ENCODE results near the gene SDK1. TPM values are rescaled to one million over a fixed set of nuclear protein-coding genes. Genes with fewer than 3 reads are reported as not detected.
"Not testable (repeated sequence)": the region's sequence is repeated elsewhere in the genome, so short reads cannot be mapped to it uniquely, and the experiment has no call there.

The SDK1 gene
- total RNA-seq, 1 experiment from 2014 or later, result 1.7 TPM

DNA sequence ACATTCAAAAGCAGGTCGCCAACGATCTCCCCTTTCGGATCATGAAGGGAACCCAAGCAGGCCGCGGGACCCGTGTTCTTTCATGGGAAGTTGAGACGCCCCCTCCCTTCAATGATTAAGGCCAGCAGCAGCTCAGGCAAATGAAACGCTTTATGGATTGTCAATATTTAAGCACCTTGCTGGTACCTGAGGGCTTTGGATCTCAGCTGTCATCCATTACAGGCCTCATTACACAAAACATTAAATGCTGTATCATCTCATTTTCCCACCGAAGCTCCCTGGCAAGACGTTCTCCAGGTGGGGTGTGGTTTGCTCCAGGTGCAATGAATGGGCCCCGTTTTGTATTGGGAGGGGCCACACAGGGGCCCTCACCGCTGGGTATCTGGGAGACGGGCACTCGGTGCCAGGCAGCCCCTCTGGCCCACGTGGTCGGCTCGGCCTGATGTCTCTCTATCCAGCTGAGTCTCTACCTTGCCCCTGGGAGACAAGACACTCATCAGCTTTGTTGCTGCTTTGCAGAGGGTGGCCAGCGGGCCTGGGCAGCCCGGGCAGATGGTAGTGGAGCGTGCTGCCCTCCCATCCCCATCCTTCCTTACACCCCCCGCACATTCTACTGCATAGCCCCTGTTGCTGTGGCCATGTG, 925.0 kb downstream of the SDK1 start:
- no peak for DNase-seq (ENCODE audit: extremely low read depth, low read depth)

- no peak for DNase-seq (ENCODE audit: extremely low read depth, low read depth)
These were observed 925.5 kb downstream of the SDK1 start for GRCh38 chr7:4226524-4226882.

GRCh38 chr7:4227105-4228010, 926.3 kb downstream of the SDK1 start:
- DNase-seq (ENCODE audit: extremely low read depth, low read depth), result no peak

DNA sequence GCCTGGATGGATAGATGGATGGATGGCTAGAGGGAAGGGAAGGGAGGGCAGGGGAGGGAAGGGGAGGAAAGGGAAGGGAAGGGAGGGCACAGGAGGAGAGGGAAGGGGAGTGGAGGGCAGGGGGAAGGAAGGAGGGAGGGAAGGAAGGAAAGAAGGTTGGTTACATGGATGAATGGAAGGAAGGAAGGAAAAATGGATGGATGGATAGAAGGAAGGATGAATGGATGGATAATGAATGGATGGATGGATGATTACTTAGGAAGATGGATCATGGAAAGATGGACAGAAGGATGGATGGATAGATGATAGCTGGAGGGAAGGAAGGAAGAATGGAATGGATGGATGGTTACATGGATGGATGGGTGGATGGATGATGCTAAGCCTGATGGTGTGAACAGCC, 929.3 kb downstream of the SDK1 start:
- DNase-seq (ENCODE audit: extremely low read depth, low read depth), result no peak

GRCh38 chr7:4233146-4233545, 932.1 kb downstream of the SDK1 start:
- DNase-seq (ENCODE audit: extremely low read depth, low read depth), result no peak

DNA sequence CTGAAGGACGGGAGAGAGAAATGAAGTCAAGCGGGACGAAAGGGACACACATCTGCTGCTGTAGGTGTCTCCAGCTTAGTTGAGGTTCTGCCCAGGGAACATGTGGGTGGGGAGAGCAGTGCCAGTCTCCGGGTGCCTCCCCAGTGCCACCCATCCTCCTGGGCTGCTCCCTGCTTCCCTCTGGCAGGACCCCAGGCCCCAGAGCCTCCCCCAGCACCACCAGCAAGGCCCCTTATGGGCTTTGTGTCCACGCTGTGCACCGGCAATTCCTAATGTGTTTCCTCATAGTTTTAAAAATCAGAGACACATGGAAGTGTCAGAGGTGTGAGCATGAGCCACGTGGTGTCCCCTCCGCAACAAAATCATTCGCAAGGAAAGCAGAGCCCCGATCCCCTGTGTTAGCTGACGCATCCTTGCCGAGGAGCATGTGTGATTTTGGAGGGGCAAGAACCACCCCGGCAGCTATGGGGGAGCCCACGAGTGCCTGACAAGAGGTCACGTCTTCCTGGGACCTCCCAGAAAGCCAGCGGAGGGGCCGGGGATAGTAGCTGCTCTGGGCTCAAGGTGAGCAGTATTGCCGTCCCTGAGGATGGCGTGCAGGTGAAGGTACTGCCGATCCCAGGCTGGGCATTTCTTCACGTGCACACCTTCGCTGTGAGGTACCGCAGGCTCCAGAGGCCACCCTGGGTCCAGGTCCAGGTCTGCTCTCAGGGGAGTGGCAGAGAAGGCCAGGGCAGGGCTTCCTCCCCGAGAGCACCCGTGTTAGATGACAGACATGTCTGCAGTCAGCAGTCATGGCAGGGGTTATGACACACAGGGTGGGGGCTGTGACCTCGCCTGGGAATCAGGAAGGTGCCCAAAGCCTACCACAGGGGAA, 932.8 kb downstream of the SDK1 start:
- DNase-seq (ENCODE audit: extremely low read depth, low read depth), result no peak

DNA sequence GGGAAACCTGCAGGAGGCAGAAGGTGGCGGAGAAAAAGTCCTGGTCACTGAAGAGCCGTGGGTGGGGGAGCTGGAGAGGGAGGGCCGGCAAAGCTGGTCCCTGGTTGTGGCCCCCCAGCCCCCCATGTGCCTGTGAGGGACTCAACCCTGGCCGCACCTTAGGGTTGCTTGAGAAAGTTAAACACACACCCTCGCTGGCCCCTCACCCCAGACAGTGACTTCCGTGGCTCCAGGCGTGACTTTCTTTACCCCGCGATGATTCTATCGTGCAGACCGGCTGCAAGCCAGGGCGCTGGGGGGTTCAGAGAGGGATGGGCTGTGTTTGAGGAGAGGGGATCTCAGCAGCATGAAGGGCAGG, 933.4 kb downstream of the SDK1 start:
- DNase-seq (ENCODE audit: extremely low read depth, low read depth), result no peak

DNA sequence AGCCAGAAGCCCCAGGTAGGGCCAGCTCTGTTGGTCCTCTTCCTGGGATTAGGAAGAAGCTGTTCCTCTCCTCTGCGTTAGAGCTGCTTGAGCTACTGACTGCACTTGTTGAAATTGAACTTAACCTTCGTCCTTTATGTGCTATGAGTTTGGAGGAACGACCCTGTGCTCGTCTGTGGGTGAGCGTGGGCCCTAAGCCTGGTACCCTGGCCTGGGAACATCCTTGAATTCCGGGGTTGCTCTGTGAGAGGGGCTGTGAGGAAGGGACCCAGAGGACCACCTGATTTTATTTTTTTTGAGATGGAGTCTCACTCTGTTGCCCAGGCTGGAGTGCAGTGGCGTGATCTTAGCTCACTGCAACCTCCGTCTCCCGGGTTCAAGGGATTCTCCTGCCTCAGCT, 933.8 kb downstream of the SDK1 start:
- no peak for DNase-seq (ENCODE audit: extremely low read depth, low read depth)

GRCh38 chr7:4235596-4235995, 934.5 kb downstream of the SDK1 start:
- DNase-seq (ENCODE audit: extremely low read depth, low read depth), result no peak

DNA sequence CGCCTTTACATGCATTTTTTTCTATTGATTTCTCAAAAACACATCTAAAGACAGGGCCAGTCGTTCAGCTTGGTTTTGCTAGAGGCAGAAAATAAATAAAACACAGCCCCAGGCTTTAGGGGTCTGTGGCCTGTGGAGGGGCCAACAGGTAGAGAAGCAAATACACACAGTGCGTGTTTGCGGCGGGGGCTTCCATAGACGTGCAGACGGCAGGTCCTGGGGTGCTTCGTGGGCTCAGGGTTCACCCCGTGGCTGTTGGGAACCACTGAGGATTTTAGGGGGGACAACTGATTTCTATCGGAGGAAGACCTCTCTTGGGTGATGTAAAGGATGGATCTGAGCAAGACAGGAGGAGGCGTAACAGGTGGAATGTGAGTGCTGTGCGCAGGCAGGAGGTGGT, 935.3 kb downstream of the SDK1 start:
- no peak for DNase-seq (ENCODE audit: extremely low read depth, low read depth)

DNA sequence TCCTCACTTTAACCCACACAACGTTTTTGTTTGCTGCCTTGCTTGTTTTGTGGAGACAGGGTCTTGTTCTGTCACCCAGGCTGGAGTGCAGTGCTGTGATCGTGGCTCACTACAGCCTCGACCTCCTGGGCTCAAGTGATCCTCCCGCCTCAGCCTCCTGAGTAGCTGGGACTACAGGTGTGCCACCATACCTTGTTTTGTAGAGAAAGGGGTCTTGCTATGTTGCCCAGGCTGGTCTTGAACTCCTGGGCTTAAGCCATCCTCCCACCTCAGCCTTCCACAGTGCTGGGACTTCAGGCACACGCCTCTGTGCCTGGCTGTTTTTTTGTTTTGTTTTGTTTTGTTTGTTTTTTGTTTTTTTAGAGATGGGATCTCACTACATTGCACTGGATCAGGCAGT, 935.8 kb downstream of the SDK1 start:
- not testable (repeated sequence) for DNase-seq (ENCODE audit: extremely low read depth, low read depth)

- no peak for DNase-seq (ENCODE audit: extremely low read depth, low read depth)
These were observed 936.5 kb downstream of the SDK1 start for GRCh38 chr7:4237296-4238235.

DNA sequence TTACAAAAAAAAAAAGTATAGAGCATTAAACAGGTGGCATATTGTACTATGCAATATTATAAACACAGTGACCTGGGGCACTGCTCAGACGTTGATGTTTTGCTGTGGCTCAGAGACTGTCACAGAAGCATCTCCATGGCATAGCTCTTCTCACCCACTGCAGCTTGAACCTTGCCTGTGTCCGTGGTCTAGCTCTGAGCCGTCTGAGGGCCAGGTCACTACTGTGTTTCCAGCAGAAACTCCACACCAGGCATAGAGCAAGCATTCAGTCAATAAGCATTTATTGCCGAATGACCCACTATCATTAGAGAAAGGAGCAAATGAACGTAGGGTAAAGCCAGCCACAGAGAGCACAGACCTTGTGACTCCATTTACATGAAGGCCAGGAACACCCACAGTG, 937.8 kb downstream of the SDK1 start:
- no peak for DNase-seq (ENCODE audit: extremely low read depth, low read depth)

DNA sequence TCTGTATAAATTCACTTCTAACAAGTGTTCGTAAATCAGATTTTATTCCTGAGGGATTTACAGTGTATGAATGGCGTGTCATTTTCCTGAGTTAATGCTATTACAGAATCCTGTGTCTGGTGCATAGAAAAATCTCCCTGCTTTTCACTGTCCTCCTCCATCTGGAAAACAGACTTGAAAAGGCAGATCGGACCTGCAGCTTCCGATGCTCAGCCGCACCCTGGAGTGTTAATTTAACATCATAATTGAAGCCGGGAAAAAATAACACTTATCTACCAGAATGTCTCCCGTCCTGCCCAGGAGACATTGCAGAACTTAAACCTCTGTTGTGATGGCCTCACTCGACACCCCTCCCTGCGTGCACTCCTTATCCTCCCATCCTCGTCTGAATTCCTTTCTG, 939.0 kb downstream of the SDK1 start:
- no peak for DNase-seq (ENCODE audit: extremely low read depth, low read depth)

DNA sequence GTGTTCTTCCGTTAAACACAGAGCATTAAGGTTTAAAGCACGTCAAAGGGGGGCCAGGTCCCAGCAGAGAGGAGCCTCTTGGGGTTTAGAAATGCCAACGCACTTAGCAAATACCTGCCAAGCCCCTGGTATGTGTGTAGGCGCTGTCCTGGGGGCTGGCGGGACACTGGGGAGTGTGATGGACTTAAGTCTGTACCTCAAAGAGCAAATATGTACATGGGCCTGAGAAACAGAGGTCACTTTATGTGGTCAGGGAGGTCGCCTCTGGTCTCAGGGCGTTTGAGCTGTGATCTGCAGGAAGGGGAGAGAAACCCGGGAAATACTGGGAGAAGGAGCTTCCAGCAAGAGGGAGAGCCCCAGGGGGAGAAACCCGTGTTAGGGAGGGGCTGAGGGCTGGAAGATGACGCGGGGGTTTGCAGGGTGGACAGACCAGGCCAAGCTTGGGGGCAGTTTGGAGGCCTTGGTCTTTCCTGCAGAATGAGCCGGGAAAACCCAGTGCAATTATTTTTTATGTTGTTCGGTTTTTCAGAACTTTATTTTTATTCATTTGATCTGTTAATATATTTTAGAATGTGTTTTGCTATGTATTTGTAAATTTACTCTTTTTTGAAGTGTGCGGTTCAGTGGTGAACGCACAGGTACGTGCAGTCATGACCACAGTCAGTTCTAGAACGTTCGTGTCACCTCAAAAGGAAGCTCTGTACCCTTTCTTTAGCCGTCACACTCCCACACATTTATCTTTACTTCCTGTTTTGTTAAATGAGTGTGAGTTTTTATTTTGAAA, 939.7 kb downstream of the SDK1 start:
- DNase-seq (ENCODE audit: extremely low read depth, low read depth), result no peak

DNA sequence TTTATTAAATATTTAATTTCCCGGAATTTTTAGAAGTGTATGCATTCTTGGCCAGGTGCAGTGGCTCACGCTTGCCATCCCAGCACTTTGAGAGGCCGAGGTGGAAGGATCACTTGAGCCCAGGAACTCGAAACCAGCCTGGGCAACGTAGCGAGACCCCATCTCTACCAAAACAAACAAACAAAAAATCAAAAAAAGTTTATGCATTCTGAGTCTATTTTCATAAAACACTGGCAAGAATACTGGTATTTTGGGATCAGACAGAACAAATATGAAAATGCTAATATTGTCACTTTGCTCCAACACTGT, 940.2 kb downstream of the SDK1 start:
- DNase-seq (ENCODE audit: extremely low read depth, low read depth), result no peak

DNA sequence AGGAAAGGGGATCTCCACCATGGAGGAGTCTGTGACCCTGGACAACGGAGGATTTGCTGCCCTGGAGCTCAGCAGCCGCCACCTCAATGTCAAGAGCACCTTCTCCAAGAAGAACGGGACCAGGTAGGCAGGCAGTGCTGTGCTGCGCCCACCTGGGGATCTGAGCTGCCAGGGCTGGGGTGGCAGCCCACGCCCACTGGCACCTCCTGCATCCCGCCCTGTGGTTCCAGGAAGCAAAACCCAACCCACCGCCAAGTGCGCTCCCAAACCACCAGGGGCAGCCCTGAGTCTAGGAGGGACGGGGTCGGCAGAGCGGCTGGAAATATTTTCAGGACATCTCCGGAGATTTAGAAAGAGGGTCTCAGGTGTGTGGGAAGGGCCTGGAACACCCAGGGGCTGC, 940.7 kb downstream of the SDK1 start:
- no peak for DNase-seq (ENCODE audit: extremely low read depth, low read depth)

DNA sequence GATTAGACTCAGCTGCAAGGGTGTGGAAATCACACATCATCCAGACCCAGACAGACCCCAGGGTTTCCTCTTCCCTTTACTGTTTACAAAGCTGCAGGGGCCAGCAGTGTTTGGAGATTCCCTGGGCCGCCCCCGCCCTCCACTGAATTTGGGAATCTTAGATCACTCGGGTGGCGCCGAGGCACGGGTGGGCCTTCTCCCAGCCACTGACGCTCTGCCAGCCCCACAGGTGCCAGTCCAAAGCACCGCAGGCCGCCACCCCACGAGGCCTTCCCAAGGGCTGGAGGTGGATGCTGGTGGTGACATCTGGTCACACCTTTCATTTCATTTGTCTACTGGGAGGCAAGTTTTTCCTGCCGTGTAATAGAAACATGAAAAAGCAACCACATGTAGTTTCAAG, 941.7 kb downstream of the SDK1 start:
- DNase-seq (ENCODE audit: extremely low read depth, low read depth), result no peak

DNA sequence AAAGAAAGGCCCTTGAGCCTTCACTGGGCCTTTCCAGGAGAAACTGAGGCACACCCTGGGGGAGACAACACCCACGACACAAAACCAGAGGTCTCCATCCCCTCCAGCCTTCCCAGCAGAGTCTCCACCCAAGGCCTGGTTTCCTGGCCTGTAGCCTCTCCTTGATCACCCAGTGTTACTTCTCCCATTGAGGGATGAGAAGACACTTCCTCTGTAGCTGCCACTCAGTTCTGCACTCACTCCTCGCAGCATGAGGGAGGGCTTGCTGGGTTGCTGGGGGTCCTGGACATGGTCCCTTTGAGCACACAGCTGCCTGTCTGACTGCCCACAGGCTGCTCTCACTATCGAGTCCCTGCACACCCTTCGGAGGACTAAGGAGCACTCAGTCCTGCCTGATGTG, 943.0 kb downstream of the SDK1 start:
- no peak for DNase-seq (ENCODE audit: extremely low read depth, low read depth)

DNA sequence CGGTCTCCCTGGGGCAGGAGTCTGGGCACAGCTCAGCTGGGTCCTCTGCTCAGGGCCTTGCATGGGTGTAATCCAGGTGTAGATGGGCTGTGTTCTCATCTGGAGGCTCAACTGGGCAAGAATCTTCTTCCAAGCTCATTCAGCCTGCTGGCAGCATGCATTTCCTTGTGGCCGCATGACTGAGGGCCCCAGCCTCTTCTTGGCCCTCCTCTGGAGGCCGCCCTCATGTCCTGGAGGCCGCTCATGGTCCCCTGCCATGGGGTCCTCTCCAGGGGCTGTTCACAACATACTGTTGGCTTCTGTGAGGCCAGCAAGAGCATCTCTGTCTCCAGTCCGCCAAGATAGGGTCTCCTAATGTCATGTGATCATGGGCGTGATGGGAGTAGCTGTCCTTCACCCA, 943.6 kb downstream of the SDK1 start:
- no peak for DNase-seq (ENCODE audit: extremely low read depth, low read depth)

Measured in NCI-H460 (cell line).